Measurements from ENCODE around the gene MX2. TPM values are rescaled to one million over a fixed set of nuclear protein-coding genes. Genes with fewer than 3 reads are reported as not detected.

The MX2 gene
- total RNA-seq, 1 experiment from 2014 or later: 0.15 TPM

DNA sequence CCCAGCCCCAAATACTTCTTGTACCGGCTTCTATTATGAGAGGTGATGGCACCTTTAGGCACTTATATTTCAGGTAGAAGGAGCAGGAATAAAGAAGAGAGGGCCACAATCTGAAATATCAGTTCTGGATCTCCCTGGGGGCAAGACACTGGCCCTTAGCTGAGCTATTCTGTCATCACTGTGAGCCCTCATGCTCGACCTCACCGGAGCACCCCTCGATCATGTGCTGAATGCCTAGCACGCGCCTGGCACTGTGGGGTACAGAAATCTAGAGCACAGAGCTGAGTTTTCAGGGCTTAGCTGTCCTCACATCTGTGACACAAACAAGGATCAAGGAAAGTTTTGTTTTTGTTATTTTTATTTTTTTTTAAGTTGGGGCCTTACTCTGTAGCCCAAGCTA, 56.6 kb downstream of the MX2 start:
- no TSS peak for BruUV-seq (replicated peaks)
- TF ChIP-seq EZH2 (IDR thresholded peaks at IDR 0.05; ENCODE audit: low read length, unreplicated experiment) (no peak), EZH2phosphoT487 (IDR thresholded peaks at IDR 0.05; ENCODE audit: borderline replicate concordance, low read length) (no peak)
- TF ChIP-seq, protein P1, sequence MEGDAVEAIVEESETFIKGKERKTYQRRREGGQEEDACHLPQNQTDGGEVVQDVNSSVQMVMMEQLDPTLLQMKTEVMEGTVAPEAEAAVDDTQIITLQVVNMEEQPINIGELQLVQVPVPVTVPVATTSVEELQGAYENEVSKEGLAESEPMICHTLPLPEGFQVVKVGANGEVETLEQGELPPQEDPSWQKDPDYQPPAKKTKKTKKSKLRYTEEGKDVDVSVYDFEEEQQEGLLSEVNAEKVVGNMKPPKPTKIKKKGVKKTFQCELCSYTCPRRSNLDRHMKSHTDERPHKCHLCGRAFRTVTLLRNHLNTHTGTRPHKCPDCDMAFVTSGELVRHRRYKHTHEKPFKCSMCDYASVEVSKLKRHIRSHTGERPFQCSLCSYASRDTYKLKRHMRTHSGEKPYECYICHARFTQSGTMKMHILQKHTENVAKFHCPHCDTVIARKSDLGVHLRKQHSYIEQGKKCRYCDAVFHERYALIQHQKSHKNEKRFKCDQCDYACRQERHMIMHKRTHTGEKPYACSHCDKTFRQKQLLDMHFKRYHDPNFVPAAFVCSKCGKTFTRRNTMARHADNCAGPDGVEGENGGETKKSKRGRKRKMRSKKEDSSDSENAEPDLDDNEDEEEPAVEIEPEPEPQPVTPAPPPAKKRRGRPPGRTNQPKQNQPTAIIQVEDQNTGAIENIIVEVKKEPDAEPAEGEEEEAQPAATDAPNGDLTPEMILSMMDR (conservative IDR thresholded peaks at IDR 0.05; ENCODE audit: low read depth, low read length): no peak

DNA sequence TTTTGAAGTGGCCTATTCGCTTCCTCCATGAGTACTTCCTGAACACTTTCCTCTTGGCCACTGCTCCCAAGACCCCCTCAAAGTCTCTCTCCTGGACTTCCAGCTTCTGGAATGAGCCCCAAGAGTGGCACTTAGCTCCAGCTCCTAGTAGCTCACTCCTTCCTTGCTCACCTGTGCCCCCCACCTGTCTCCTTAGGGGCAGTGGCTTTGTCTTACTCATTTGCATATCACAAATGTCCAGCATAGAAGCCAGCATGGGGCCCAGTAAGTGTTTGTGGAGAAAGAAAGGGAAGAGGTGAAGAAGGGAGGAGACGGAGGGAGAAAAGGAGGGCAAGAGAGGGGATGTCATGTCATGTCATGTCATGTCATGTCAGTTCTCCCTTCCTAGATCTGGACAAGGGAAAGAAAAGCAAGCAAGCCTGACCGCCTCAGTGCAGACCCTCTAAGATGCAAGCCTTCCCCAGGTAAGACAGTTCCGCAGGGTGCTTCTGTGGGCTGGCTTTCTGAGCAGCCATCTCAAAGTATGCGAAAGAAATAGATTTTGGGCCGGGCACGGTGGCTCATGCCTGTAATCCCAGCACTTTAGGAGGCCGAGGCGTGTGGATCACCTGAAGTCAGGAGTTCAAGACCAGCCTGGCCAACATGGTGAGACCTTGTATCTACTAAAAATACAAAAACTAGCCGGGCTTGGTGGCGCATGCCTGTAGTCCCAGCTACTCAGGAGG, 57.3 kb downstream of the MX2 start:
- no peaks in the 10 kb centered on the region for H3K36me3 ChIP-seq (ENCODE audit: low read depth, low read length)
- no peaks in the 10 kb centered on the region for H3K79me2 ChIP-seq (ENCODE audit: low read length)
- H3K4me1 ChIP-seq (ENCODE audit: insufficient read depth, low read length): no peaks in the 10 kb centered on the region; the same call in none of the 2 replicates
- no peaks in the 10 kb centered on the region for H3F3A ChIP-seq (ENCODE audit: low read length, unreplicated experiment)
- intact Hi-C loops (cut with micrococcal nuclease): no loop called here
- no peak for DNase-seq
- no peak for ATAC-seq
- no peak overlapping the region for H2AFZ ChIP-seq (ENCODE audit: low read length)
- H4K20me1 ChIP-seq (ENCODE audit: low read length): no peaks in the 10 kb centered on the region
- no peak overlapping the region for H3K4me3 ChIP-seq (ENCODE audit: low read length)
- H3K9me3 ChIP-seq (ENCODE audit: low read length): no peaks in the 10 kb centered on the region
- no TSS peak for BruUV-seq (replicated peaks)
- no peak overlapping the region for H3K9ac ChIP-seq (ENCODE audit: low read length)
- ChIA-PET POLR2A (ENCODE audit: unreplicated experiment) (interaction anchor here (0.6 kb wide), 2 partner anchors 275 to 349 kb away, joined by 3 read pairs; no protein-coding TSS in a partner anchor), CTCF (no interaction called here)
- no peaks in the 10 kb centered on the region for H3K27me3 ChIP-seq (ENCODE audit: low read length)
- no peak overlapping the region for H3K4me2 ChIP-seq (ENCODE audit: low read length)
- H3K9me2 ChIP-seq (replicated peaks; ENCODE audit: low read length): no peaks in the 10 kb centered on the region
- no peak for TF ChIP-seq EZH2phosphoT487 (IDR thresholded peaks at IDR 0.05; ENCODE audit: borderline replicate concordance, low read length)
- TF ChIP-seq EZH2 (IDR thresholded peaks at IDR 0.05; ENCODE audit: low read length, unreplicated experiment): no peak
- TF ChIP-seq, protein P1 (conservative IDR thresholded peaks at IDR 0.05; ENCODE audit: low read depth, low read length): no peak
- no peak overlapping the region for H3K27ac ChIP-seq (ENCODE audit: low read length)

More for the DNA sequence above, 56.6 kb downstream of the MX2 start:
- no peaks in the 10 kb centered on the region for H3K9me3 ChIP-seq (ENCODE audit: low read length)
- H3K79me2 ChIP-seq (ENCODE audit: low read length): no peaks in the 10 kb centered on the region
- intact Hi-C loops (cut with micrococcal nuclease): no loop called here
- H3K4me2 ChIP-seq (ENCODE audit: low read length): no peak overlapping the region
- H3F3A ChIP-seq (ENCODE audit: low read length, unreplicated experiment): no peaks in the 10 kb centered on the region
- no peak for DNase-seq
- no peak overlapping the region for H3K9ac ChIP-seq (ENCODE audit: low read length)
- no peaks in the 10 kb centered on the region for H4K20me1 ChIP-seq (ENCODE audit: low read length)
- no peak overlapping the region for H2AFZ ChIP-seq (ENCODE audit: low read length)
- H3K27me3 ChIP-seq (ENCODE audit: low read length): no peaks in the 10 kb centered on the region
- ChIA-PET POLR2A (ENCODE audit: unreplicated experiment) (no interaction called here), CTCF (no interaction called here)
- no peak for ATAC-seq
- no peaks in the 10 kb centered on the region; the same call in none of the 2 replicates for H3K4me1 ChIP-seq (ENCODE audit: insufficient read depth, low read length)
- no peaks in the 10 kb centered on the region for H3K9me2 ChIP-seq (replicated peaks; ENCODE audit: low read length)
- H3K36me3 ChIP-seq (ENCODE audit: low read depth, low read length): no peaks in the 10 kb centered on the region
- no peak overlapping the region for H3K27ac ChIP-seq (ENCODE audit: low read length)
- no peak overlapping the region for H3K4me3 ChIP-seq (ENCODE audit: low read length)
